Measurements from ENCODE around the gene ADSL. TPM values are rescaled to one million over a fixed set of nuclear protein-coding genes. Genes with fewer than 3 reads are reported as not detected.

Gene ADSL
- total RNA-seq, 1 donor from 2014 or later, result 74.1 TPM

- H3K4me1 Mint-ChIP-seq (ENCODE audit: unreplicated experiment), result peaks cover 9% of the 10 kb centered on the region
- H3K36me3 Mint-ChIP-seq (ENCODE audit: unreplicated experiment), result peaks cover 41% of the 10 kb centered on the region
- no peaks in the 10 kb centered on the region for H3K27me3 Mint-ChIP-seq (ENCODE audit: unreplicated experiment)
- H3K9me3 Mint-ChIP-seq (ENCODE audit: unreplicated experiment), result no peaks in the 10 kb centered on the region
- H3K27ac Mint-ChIP-seq (ENCODE audit: unreplicated experiment), result no peak overlapping the region
- no peak for TF ChIP-seq CTCF (IDR thresholded peaks at IDR 0.05)
- DNase-seq (ENCODE audit: extremely low spot score, unreplicated experiment), result no peak
- no peak overlapping the region for H3K4me3 Mint-ChIP-seq (ENCODE audit: unreplicated experiment)
These were observed 71.6 kb downstream of the ADSL start for GRCh38 chr22:40417881-40418280.

- DNase-seq (ENCODE audit: extremely low spot score, unreplicated experiment), result no peak
- H3K27me3 Mint-ChIP-seq (ENCODE audit: unreplicated experiment), result no peaks in the 10 kb centered on the region
These were observed 72.3 kb downstream of the ADSL start for GRCh38 chr22:40418366-40419201.

GRCh38 chr22:40419718-40420117 is 73.4 kb downstream of the ADSL start:
- Mint-ChIP-seq H3K27me3 (ENCODE audit: unreplicated experiment) (no peaks in the 10 kb centered on the region), H3K4me3 (ENCODE audit: unreplicated experiment) (no peak overlapping the region), H3K9me3 (ENCODE audit: unreplicated experiment) (no peaks in the 10 kb centered on the region), H3K36me3 (ENCODE audit: unreplicated experiment) (peaks cover 49% of the 10 kb centered on the region), H3K27ac (ENCODE audit: unreplicated experiment) (no peak overlapping the region), H3K4me1 (ENCODE audit: unreplicated experiment) (peaks cover 9% of the 10 kb centered on the region)
- no peak for TF ChIP-seq CTCF (IDR thresholded peaks at IDR 0.05)
- DNase-seq (ENCODE audit: extremely low spot score, unreplicated experiment), result no peak

More at GRCh38 chr22:40418366-40419201, 72.3 kb downstream of the ADSL start:
- H3K9me3 Mint-ChIP-seq (ENCODE audit: unreplicated experiment), result no peaks in the 10 kb centered on the region
- peaks cover 47% of the 10 kb centered on the region for H3K36me3 Mint-ChIP-seq (ENCODE audit: unreplicated experiment)
- H3K4me1 Mint-ChIP-seq (ENCODE audit: unreplicated experiment), result peaks cover 9% of the 10 kb centered on the region
- no peak overlapping the region for H3K27ac Mint-ChIP-seq (ENCODE audit: unreplicated experiment)
- no peak for TF ChIP-seq CTCF (IDR thresholded peaks at IDR 0.05)
- H3K4me3 Mint-ChIP-seq (ENCODE audit: unreplicated experiment), result no peak overlapping the region

- no peaks in the 10 kb centered on the region for H3K9me3 Mint-ChIP-seq (ENCODE audit: unreplicated experiment)
- H3K27me3 Mint-ChIP-seq (ENCODE audit: unreplicated experiment), result no peaks in the 10 kb centered on the region
These were observed 74.2 kb downstream of the ADSL start for GRCh38 chr22:40420341-40421081.

More at GRCh38 chr22:40420341-40421081, 74.2 kb downstream of the ADSL start:
- TF ChIP-seq CTCF (IDR thresholded peaks at IDR 0.05), result no peak
- peaks cover 6% of the 10 kb centered on the region for H3K4me1 Mint-ChIP-seq (ENCODE audit: unreplicated experiment)
- peaks cover 46% of the 10 kb centered on the region for H3K36me3 Mint-ChIP-seq (ENCODE audit: unreplicated experiment)
- no peak for DNase-seq (ENCODE audit: extremely low spot score, unreplicated experiment)
- H3K27ac Mint-ChIP-seq (ENCODE audit: unreplicated experiment), result no peak overlapping the region
- H3K4me3 Mint-ChIP-seq (ENCODE audit: unreplicated experiment), result no peak overlapping the region
